HG02798 (cell line): Measurements from ENCODE around the gene PPIL1.

Experiments used
- ATAC-seq: cut with Tn5 transposase; IDR thresholded peaks from one replicate; pipeline ENCODE4 v1.9.1; 2021; ENCODE audit warnings: mild to moderate bottlenecking; ENCODE audit not compliant: unreplicated experiment, poor library complexity

Gene PPIL1

DNA sequence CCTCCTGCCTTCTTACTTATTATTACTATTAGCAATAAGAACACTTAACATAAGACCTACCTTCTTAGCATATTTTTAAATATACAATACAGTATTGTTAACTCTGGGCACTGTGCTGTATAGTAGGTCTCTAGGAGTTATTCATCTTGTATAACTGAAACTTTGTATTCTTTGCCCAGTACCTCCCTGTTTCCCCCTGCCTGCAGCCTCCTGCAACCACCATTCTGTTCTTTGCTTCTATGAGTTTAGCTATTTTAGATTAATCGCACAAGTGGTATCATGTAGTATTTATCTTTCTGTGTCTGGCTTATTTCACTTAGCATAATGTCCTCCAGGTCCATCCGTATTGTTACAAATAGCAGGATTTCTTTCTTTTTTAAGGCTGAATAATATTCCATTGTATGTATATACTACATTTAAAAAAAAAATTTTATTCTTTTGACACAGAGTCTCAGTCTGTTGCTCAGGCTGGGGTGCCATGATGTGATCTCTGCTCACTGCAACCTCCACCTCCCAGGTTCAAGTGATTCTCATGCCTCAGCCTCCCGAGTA is 15.6 kb upstream of the PPIL1 start:
- ATAC-seq = no peak

- no peak for ATAC-seq
Observed at GRCh38 chr6:36888654-36889481, 14.3 kb upstream of the PPIL1 start.

DNA sequence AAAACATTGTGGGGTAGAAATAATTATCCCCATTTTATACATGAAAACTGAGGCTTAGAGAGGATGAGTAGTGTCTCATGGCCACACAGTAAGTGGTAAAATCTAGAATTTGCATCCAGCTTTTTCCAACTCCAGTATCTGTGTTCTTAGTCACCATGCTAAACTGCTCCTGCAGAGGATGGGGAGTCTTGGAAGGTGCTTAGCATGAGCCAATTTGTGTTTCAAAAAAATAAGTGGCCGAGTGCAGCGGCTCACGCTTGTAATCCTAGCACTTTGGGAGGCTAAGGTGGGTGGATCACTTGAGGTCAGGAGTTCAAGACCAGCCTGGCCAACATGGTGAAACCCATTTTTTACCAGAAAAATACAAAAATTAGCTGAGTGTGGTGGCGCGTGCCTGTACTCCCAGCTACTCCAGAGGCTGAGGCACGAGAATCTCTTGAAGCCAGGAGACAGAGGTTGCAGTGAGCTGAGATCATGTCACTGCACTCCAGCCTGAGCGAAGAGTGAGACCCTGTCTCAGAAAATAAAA is 13.6 kb upstream of the PPIL1 start:
- ATAC-seq = no peak

GRCh38 chr6:36886950-36887618 is 12.5 kb upstream of the PPIL1 start:
- no peak for ATAC-seq

GRCh38 chr6:36885461-36886401 is 11.1 kb upstream of the PPIL1 start, which contains the start of gene C6orf89:
C6orf89 (plus strand) TSS chr6:36885952; CDS start chr6:36899445, 13,493 bp downstream.
- peak; percentile 99 for ATAC-seq

DNA sequence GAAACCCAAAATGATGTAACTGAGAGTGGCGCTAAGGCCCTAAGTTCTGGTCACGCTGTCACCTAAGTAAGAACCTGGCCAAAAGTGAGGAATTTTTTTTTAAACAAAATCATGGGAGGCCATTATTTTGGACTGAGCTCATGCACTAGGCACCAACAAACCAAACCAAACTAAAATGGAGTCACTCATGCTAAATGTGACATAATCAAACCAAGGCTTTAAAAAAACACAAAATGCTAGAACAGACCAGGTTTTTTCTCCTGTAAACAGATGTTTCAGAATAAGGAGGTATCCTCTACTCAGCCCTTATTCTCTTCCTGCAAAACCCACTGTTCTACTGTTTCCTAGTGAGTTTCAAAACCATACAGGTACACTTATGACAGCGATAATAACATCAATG is 10.0 kb upstream of the PPIL1 start:
- no peak for ATAC-seq

GRCh38 chr6:36875250-36875633 is 639 bp upstream of the PPIL1 start:
- no peak for ATAC-seq

DNA sequence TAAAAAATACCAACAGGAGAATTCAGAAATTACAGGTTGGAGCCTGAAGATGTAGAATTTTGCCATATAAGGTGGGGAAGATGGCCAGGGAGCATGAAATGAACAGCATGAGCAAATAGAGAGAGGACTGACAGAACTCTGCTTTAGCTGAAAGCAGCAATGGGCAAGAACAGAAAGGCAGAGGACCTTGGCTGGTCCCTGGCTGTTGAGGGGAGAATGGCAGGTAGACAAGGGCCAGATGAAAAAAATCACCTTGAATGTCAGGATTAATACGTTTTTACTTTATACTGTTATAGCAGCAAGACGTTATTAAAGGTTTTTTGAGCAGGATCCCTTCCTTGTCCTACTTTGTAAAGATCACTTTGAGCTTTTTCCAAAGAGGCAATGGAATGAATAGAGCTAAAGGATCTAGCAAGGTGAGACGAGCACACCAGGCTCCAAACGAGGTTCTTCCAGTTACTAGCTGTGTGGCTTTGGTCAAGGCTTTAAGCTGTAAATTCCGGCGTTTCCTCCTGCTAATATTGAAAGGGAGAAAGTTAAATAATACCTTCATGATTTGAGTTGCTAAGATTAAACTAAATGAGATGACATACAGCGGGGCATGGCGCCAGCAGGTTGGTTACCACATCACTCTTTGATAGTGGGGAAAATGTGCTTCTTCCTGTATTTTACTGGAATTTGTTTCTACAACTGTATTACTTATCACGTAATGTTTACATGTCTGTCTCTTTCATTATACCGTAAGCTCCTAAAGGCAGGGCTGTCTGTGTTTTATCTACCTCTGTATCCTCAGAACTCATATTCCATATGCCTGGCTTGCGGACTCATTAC is 776 bp downstream of the PPIL1 start:
- no peak for ATAC-seq

DNA sequence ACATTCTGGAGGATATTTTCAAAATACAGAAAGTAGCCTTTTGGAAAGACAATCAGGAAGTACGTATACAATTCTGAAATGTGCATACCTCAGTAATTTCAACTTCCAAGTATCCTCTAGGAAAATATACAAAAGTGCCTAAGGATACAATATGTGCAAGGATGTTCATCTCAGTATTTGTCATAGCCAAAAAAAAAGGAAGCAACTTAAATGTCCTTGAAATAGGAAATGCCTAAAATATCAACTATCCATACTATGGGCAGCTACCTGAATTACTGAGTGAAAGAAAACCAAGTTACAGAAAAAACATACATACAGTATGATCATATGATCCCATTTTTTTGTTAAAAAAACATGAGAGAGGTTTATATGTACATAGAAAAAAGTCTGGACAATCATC is 1.5 kb downstream of the PPIL1 start:
- no peak for ATAC-seq

DNA sequence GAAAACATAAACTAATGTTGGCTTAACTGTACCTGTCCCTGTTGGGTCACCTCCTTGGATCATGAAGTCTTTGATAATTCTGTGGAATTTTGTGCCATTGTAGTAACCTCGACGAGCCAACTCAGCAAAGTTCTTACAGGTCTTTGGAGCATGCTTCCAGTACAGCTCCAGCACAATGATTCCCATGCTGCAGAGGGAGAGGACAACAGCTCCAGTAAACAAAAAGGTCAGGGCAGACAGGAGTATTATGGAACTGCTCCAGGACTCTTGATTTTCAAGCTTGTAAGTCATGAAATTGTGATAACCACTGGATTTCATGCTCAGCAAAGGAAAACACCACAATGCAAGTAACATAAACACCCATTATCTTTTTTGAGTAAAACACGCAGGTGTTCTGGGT is 2.9 kb downstream of the PPIL1 start:
- ATAC-seq = no peak

DNA sequence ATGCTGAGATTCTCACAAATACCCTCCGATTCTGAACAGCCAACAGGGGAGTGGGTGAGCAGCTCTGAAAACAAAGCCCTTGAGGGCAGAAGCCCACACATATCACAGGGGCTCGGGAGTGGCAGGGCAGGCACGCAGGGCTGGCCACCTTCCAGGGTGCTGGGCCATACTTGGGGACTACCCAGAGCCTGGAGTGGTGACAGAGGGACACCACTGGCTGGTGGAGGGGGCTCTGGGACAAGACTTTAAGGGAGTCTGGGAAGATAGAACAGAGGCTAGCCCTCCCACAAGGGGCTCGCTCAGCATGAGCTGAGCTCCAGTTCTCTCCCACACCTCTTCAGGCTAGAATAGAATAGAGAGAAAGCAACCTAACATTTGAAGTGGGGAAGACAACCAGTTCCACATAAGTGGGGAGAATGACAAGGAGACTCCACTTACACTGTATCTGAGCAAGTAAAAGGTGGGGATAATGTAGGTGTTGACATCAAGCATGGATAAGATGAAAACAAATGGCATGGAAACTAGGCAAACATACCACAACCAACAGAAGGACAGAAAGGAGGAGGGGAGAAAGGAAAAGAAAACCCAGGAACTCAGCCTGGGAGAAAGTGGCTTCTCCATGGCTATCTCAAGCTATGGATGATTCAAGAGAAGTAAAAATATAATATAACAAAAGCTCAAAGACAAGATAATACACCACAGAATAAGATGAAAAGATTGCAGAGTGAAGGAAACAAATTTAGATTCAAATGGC is 7.0 kb downstream of the PPIL1 start:
- ATAC-seq = no peak

GRCh38 chr6:36865835-36866234 is 8.8 kb downstream of the PPIL1 start:
- no peak for ATAC-seq

DNA sequence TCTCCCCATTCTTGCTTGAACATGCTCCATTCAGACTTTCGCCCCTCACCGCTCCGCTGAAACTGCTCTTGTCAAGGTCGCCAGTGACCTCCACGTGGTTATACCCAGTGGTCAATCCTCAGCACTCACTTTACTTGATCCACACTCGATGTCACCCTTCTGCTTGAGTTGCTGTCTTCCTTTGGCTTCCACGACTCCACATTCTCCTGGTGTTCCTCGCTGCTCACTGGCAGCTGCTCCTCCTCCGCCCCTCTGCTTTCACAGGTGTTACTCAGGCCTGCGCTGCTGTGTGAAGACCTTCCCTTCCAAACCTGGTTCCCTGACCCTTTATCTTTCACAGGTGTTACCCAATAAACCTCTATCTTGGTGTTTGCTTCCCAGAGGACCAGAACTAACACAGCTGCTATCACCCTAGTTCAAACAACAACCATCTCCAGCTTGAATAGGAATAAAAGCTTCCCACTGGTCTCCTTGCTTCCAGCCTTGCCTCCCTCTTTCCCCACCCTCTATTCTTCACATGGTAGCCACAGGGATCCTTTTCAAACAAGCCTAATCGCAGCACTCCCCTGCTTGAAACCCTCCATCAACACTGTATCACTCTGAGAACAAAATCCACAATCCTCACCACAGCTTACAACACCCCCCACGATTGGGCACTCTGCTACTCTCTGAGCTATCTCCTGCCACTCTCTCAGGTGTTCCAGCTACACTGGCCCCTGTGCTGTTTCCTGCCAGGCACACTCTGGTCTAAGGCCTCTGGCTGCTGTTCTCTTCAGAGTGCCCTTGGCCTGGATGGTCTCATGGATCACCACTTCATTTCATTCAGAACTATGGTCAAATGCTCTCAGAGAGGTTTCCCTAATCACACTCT is 10.7 kb downstream of the PPIL1 start:
- no peak for ATAC-seq

DNA sequence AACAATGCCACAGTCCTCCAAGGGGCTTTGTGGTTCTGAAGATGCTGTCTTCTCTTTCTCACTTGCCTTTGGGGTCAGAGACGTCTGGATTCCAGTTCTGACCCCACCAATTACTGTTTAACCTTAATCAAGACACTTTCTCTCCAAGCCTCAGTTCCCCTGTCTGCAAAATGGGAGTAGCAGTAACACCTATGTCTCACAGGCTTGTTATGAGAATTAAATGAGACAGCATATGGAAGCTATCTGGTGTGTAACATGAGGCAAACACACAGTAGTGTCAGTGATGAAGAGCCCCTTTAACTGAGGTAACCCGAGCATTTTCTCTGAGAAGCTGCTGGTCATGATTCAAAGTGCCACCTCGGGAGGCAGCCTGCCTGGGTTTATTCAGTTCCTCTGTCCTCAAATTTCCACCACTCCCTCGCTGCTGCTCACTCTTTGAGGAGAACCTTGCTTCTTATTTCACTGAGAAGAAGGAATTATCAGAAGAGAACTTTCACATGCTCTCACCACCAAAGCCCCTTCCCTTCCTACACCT is 11.7 kb downstream of the PPIL1 start:
- no peak for ATAC-seq

DNA sequence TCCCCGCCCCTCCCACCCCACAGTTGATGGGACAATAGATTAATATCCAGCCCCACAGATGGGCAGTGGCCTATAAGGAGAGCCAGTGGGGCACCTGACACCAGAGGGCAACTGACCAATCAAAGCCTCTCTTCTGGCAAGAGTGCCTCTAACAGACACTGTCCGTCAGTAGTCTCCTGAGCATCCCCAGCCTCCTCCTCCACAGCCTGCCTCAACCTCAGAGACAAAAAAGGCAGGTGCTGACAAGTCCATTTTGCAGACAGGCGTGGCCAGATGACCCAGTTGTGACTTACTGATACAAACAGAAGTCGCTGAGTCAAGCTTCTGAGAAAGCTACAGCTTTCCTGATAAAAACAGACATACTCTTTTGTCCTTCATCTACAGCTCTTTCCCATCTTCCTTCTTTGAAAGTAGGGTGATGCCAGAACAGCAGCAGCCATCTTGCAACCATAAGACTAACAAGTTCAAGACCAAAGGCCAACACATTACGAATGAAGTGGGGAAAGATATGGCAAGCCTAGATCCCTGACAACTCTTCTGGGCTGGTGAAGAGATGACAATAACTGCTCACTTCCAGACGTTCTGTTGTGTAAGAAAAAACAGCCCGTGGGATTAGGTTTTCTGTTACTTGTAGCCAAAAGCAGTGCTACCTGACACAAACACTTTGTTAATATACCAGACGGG is 12.3 kb downstream of the PPIL1 start:
- ATAC-seq = no peak

DNA sequence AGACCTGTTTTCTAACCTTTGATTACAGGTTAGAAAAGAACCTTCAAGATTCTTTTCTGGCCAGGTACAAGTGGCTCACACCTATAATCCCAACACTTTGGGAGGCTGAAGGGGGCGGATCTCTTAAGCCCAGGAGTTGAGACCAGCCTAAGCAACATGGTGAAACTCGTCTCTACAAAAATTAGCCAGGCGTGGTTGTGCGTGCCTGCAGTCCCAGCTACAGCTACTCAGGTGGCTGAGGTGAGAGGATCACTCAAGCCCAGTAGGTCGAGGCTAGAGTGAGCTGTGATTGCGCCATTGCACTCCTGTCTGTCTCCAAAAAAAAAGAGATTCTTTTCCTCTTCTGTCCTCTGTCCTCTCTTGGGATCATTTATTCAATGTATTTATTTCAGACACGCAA is 14.5 kb downstream of the PPIL1 start:
- no peak for ATAC-seq

DNA sequence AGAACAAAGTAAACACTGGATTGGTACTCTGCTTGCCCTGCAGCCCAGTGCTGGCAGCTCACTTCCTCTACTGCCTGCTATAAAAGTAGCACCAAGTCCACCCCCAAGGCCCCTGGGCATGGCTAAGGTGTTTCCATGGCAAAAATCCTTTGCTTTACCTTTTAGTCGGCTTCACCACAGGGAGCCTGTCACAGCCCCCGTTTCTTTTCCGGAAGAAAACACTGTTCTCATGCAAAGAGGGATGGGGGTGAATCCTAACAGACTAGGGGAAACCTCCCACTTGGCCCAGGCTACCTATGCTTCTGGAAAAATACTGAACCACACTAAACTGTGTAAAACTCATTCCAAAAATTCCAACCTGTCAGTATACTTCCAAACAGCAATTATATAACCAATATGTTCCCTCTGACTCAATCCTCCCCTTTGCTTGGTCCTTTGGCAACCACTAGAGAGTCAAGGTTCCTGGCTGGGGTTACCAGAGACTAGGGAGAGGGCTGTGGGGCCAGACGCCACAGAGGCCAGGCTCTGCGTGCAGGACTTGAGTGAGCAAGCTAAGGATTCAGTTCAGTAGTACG is 16.1 kb downstream of the PPIL1 start:
- no peak for ATAC-seq
